Coronary artery (tissue), 2 donors: ENCODE measurements around the gene LPCAT3.
"Not testable (repeated sequence)": the region's sequence is repeated elsewhere in the genome, so short reads cannot be mapped to it uniquely, and the experiment has no call there.

ENCODE experiments used
- DNase-seq: peaks from one replicate; pipeline ENCODE4 v3.0.0-alpha.2; 2017; ENCODE audit warnings: low spot score
- H3K27ac ChIP-seq, 2 donors: fragments of 200-600 bp; sonication (generic); one replicate each; pipeline ENCODE4 v1.5.1; 2016 to 2019
- H3K4me3 ChIP-seq: fragments of 200-600 bp; sonication (generic); 2 replicates; pipeline ENCODE4 v1.5.1; 2016; ENCODE audit warnings: mild to moderate bottlenecking, moderate library complexity
- CTCF ChIP-seq: fragments of 200-600 bp; sonication (generic); IDR thresholded peaks from one replicate; pipeline ENCODE4 v1.5.1; 2019; ENCODE audit warnings: antibody characterized with exemption

The LPCAT3 gene

GRCh38 chr12:7019043-7019569 lies 830 bp upstream of the LPCAT3 start:
- Histone ChIP-seq H3K4me3 (peak overlapping the region; percentile 89), H3K27ac (peak overlapping the region; percentile 89 to 97)
- no peak for TF ChIP-seq CTCF
- DNase-seq = no peak

DNA sequence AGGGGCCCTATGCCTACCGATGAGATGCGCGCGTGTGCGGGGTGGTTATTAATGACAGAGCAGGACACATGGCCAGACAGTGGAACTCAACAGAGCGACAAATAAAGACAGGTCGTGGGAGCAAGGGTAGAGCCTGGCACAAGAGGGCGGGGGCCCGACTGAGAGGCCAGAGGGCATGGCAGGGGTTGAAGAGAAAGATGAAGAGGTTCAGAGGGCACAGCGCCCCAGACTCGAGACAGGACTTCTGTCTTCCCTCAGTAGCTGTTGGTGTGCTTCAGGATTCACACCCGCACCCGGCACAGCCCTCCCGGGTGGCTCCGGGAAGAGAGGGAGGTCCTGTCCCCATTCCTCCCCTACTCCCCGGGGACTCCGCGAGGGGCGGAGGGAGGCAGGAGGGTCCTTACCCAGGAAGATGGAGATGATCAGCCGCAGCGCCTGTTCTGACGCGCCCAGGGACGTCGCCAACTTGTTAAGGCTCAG lies 366 bp downstream of the LPCAT3 start:
- no peak for TF ChIP-seq CTCF
- no peak for DNase-seq
- Histone ChIP-seq H3K27ac (peak overlapping the region; percentile 89 to 97), H3K4me3 (peak overlapping the region; percentile 89)

- H3K27ac ChIP-seq = no peak overlapping the region
- H3K4me3 ChIP-seq = peak overlapping the region; percentile 89
- no peak for TF ChIP-seq CTCF
- DNase-seq = no peak
Observed at GRCh38 chr12:7016958-7017571, 1.2 kb downstream of the LPCAT3 start.

DNA sequence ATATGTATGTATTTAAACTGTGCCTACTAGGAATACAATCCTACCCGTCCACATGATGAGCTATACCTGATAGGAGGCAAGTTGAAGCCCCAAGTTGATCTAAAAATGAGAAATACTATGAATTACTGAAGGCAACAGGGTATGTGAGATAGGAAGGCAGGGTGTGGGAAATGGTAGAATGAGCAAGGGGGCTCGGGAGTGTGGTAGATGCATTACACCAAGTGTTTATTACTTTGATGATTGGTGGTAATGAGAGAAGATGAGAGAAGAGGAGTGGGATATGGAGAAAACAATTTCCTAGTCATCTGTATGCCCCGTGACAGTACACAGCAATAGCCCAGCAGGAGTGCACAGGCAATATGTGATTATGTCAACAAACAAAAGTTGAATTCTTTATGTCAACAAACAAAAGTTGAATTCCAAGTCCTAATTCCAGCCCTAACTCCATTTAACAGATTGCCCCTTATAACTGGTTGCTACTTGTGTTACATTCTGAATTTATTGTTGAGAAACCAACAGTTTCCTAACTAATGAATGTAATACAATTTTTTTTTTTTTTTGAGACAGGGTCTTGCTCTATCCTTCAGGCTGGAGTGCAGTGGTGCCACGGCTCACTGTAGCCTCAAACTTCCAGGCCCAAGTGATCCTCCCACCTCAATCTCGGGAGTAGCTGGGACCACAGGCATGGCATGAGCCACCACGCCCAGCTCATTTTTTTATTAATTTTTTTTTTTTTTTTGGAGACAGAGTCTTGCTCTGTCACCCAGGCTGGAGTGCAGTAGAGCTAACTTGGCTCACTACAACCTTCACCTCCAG lies 2.5 kb downstream of the LPCAT3 start:
- Histone ChIP-seq H3K27ac (no peak overlapping the region), H3K4me3 (no peak overlapping the region)
- no peak for DNase-seq
- no peak for TF ChIP-seq CTCF

DNA sequence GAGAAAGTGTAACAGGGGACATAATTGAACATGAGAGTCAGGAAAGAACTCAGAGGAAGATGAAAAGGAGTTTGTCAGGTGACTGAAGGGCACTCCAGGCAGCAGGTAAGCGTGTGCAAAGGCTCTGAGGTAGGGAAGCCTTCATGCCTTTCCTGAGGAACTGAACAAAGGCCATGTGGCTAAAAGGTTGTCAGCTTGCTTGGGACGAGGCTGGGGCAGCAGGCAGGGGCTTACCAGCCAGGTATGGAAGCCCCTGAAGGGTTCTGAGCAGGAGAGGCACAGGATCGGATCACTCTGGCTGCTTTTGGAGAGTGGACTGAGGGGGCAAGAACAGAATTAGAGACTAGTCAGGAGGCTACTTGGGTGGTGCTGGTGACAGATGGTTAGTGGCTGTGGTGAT lies 5.2 kb downstream of the LPCAT3 start:
- DNase-seq = no peak
- Histone ChIP-seq H3K4me3 (no peak overlapping the region), H3K27ac (no peak overlapping the region)
- TF ChIP-seq CTCF = no peak

GRCh38 chr12:7012024-7012607 lies 6.2 kb downstream of the LPCAT3 start:
- no peak for TF ChIP-seq CTCF
- no peak overlapping the region for H3K27ac ChIP-seq
- no peak overlapping the region for H3K4me3 ChIP-seq
- DNase-seq = no peak

DNA sequence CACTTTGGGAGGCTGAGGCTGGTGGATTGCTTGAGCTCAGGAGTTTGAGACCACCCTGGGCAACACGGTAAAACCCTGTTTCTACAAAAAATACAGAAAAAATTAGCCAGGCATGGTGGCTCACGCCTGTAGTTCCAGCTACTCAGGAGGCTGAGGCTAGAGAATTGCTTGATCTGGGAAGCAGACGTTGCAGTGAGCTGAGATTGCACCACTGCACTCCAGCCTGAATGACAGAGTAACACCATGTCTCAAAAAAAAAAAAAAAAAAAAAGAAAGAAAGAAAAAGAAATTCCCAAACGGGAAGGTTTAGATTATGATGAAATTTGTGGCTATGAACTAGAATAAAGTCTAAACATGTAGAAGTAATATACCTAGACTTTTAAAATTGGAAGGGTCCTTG lies 6.9 kb downstream of the LPCAT3 start:
- H3K27ac ChIP-seq, H3K4me3 ChIP-seq, DNase-seq: not testable (repeated sequence)
